DND-41 (cell line): ENCODE data around the gene GPC3.

ENCODE experiments used
- ATAC-seq: fragments of 200-7000 bp; cut with Tn5 transposase; 3 replicates; pipeline ENCODE4 v1.9.1; 2021; ENCODE audit warnings: low read depth; ENCODE audit not compliant: insufficient read depth
- DNase-seq: peaks from one replicate; pipeline ENCODE4 v3.0.0-alpha.2; 2020
- H2AFZ ChIP-seq: 2 replicates; pipeline ENCODE4 v1.6.0; 2012; ENCODE audit warnings: low read depth, low read length
- H3K27ac ChIP-seq: 2 replicates; pipeline ENCODE4 v1.5.1; 2012; ENCODE audit warnings: low read length, inconsistent platforms
- H3K27me3 ChIP-seq: fragments of 200-600 bp; sonication (generic); 2 replicates; pipeline ENCODE4 v1.6.0; 2012; ENCODE audit warnings: low read length, mild to moderate bottlenecking, inconsistent platforms; ENCODE audit not compliant: insufficient read depth, poor library complexity
- H3K36me3 ChIP-seq: 2 replicates; pipeline ENCODE4 v1.5.1; 2012; ENCODE audit warnings: low read length, inconsistent platforms; ENCODE audit not compliant: insufficient read depth
- H3K4me1 ChIP-seq: 2 replicates; pipeline ENCODE4 v1.5.1; 2012; ENCODE audit warnings: mild to moderate bottlenecking, low read length; ENCODE audit not compliant: insufficient read depth
- H3K4me2 ChIP-seq: 2 replicates; pipeline ENCODE4 v1.6.0; 2012; ENCODE audit warnings: mild to moderate bottlenecking, moderate library complexity, low read length, inconsistent platforms; ENCODE audit not compliant: insufficient read depth
- H3K4me3 ChIP-seq, 2 experiments: fragments of 200-600 bp in 1 of 2; shearing (Covaris generic) in 1 of 2; 2 replicates each; pipeline ENCODE4 v1.5.1; 2012 to 2016; ENCODE audit warnings: inconsistent platforms in 2 of 2, low read length in 2 of 2, mild to moderate bottlenecking in 2 of 2, low read depth in 1 of 2, moderate library complexity in 1 of 2
- H3K79me2 ChIP-seq: 2 replicates; pipeline ENCODE4 v1.6.0; 2012; ENCODE audit warnings: low read length, inconsistent platforms; ENCODE audit not compliant: insufficient read depth
- H3K9ac ChIP-seq: 2 replicates; pipeline ENCODE4 v1.6.0; 2012; ENCODE audit warnings: low read depth, mild to moderate bottlenecking, inconsistent platforms, low read length, moderate library complexity
- H3K9me3 ChIP-seq: 2 replicates; pipeline ENCODE4 v1.5.1; 2012; ENCODE audit warnings: low read length, moderate library complexity, mild to moderate bottlenecking, inconsistent platforms; ENCODE audit not compliant: insufficient read depth, severe bottlenecking
- H4K20me1 ChIP-seq: 2 replicates; pipeline ENCODE4 v1.6.0; 2012; ENCODE audit warnings: low read length; ENCODE audit not compliant: insufficient read depth
- CTCF ChIP-seq: IDR thresholded peaks from 2 replicates; pipeline ENCODE4 v1.5.1; 2012; ENCODE audit warnings: borderline replicate concordance, low read length, moderate library complexity, mild to moderate bottlenecking; ENCODE audit not compliant: poor library complexity, severe bottlenecking; ENCODE audit errors: extremely low read depth
- EZH2 ChIP-seq: IDR thresholded peaks from 3 replicates; pipeline ENCODE4 v1.6.1; 2012; ENCODE audit warnings: borderline replicate concordance, low read depth, mild to moderate bottlenecking, moderate library complexity, low read length, inconsistent platforms; ENCODE audit not compliant: severe bottlenecking

Gene GPC3

GRCh38 chrX:133857640-133858269 lies 127.6 kb downstream of the GPC3 start:
- no peak overlapping the region for H3K4me3 ChIP-seq
- no peak overlapping the region for H3K9ac ChIP-seq
- no peaks in the 10 kb centered on the region for H3K79me2 ChIP-seq
- no peaks in the 10 kb centered on the region for H3K36me3 ChIP-seq
- TF ChIP-seq EZH2 = no peak
- peaks cover 9% of the 10 kb centered on the region for H3K4me1 ChIP-seq
- H3K27me3 ChIP-seq = no peaks in the 10 kb centered on the region
- H3K9me3 ChIP-seq = no peaks in the 10 kb centered on the region
- no peak for ATAC-seq
- no peak overlapping the region for H3K27ac ChIP-seq
- no peaks in the 10 kb centered on the region for H4K20me1 ChIP-seq
- H2AFZ ChIP-seq = no peak overlapping the region
- H3K4me2 ChIP-seq = no peak overlapping the region
- DNase-seq = no peak

- Histone ChIP-seq H3K9ac (no peak overlapping the region), H3K9me3 (no peaks in the 10 kb centered on the region), H3K27ac (no peak overlapping the region), H4K20me1 (no peaks in the 10 kb centered on the region), H3K36me3 (no peaks in the 10 kb centered on the region), H3K4me2 (no peak overlapping the region), H3K79me2 (no peaks in the 10 kb centered on the region), H3K4me1 (peaks cover 9% of the 10 kb centered on the region), H3K27me3 (no peaks in the 10 kb centered on the region), H3K4me3 (no peak overlapping the region), H2AFZ (no peak overlapping the region)
- ATAC-seq (no peak), DNase-seq (no peak)
- TF ChIP-seq CTCF (no peak), EZH2 (no peak)
Observed at GRCh38 chrX:133856819-133857218, 128.6 kb downstream of the GPC3 start.

- Histone ChIP-seq H3K9ac (no peak overlapping the region), H2AFZ (no peak overlapping the region), H3K4me3 (no peak overlapping the region), H3K4me1 (peaks cover 4% of the 10 kb centered on the region), H4K20me1 (no peaks in the 10 kb centered on the region), H3K27me3 (no peaks in the 10 kb centered on the region), H3K9me3 (no peaks in the 10 kb centered on the region), H3K4me2 (no peak overlapping the region), H3K36me3 (no peaks in the 10 kb centered on the region), H3K79me2 (no peaks in the 10 kb centered on the region), H3K27ac (no peak overlapping the region)
- TF ChIP-seq CTCF (no peak), EZH2 (no peak)
- DNase-seq (no peak), ATAC-seq (no peak)
Observed at GRCh38 chrX:133854290-133854689, 131.1 kb downstream of the GPC3 start.

GRCh38 chrX:133852837-133853356 lies 132.5 kb downstream of the GPC3 start:
- TF ChIP-seq EZH2 = no peak
- no peak for TF ChIP-seq CTCF
- Histone ChIP-seq H3K27me3 (no peaks in the 10 kb centered on the region), H4K20me1 (no peaks in the 10 kb centered on the region), H3K4me3 (no peak overlapping the region), H2AFZ (no peak overlapping the region), H3K4me2 (no peak overlapping the region), H3K4me1 (no peaks in the 10 kb centered on the region), H3K79me2 (no peaks in the 10 kb centered on the region), H3K9me3 (no peaks in the 10 kb centered on the region), H3K27ac (no peak overlapping the region), H3K36me3 (no peaks in the 10 kb centered on the region), H3K9ac (no peak overlapping the region)
- DNase-seq = no peak
- no peak for ATAC-seq
